Effector memory CD8-positive, alpha-beta T cell (primary cell): ENCODE measurements around the gene CAVIN1.
A peak's percentile ranks its signal among the peaks of the same experiment; 100 is the strongest.
"Not testable (repeated sequence)": the region's sequence is repeated elsewhere in the genome, so short reads cannot be mapped to it uniquely, and the experiment has no call there.

ENCODE experiments used
- ATAC-seq: fragments of 150-1000 bp; cut with Tn5 transposase; replicated peaks from 2 replicates; pipeline ENCODE4 v1.10.0; 2021; ENCODE audit warnings: mild to moderate bottlenecking, moderate library complexity
- DNase-seq, 3 experiments: peaks; one replicate each; pipeline ENCODE4 v3.0.0; 2021
- H3K27ac Mint-ChIP-seq, 2 donors: one replicate each; pipeline ENCODE4 v1.8.0; 2022; ENCODE audit warnings: mild to moderate bottlenecking in 2 of 2, mixed read lengths in 2 of 2, moderate library complexity in 2 of 2
- H3K27me3 Mint-ChIP-seq, 2 donors: one replicate each; pipeline ENCODE4 v1.8.0; 2022; ENCODE audit warnings: mixed read lengths in 2 of 2
- H3K36me3 Mint-ChIP-seq: one replicate; pipeline ENCODE4 v1.8.0; 2022; ENCODE audit warnings: mild to moderate bottlenecking, moderate library complexity, mixed read lengths; ENCODE audit not compliant: insufficient read depth
- H3K4me1 Mint-ChIP-seq, 2 donors: one replicate each; pipeline ENCODE4 v1.8.0; 2022; ENCODE audit warnings: low read depth in 2 of 2, mixed read lengths in 2 of 2
- H3K4me3 Mint-ChIP-seq, 2 donors: one replicate each; pipeline ENCODE4 v1.8.0; 2022; ENCODE audit warnings: mild to moderate bottlenecking in 2 of 2, mixed read lengths in 2 of 2, moderate library complexity in 2 of 2
- H3K9me3 Mint-ChIP-seq, 2 donors: one replicate each; pipeline ENCODE4 v1.8.0; 2022; ENCODE audit warnings: mixed read lengths in 2 of 2

CAVIN1 gene

DNA sequence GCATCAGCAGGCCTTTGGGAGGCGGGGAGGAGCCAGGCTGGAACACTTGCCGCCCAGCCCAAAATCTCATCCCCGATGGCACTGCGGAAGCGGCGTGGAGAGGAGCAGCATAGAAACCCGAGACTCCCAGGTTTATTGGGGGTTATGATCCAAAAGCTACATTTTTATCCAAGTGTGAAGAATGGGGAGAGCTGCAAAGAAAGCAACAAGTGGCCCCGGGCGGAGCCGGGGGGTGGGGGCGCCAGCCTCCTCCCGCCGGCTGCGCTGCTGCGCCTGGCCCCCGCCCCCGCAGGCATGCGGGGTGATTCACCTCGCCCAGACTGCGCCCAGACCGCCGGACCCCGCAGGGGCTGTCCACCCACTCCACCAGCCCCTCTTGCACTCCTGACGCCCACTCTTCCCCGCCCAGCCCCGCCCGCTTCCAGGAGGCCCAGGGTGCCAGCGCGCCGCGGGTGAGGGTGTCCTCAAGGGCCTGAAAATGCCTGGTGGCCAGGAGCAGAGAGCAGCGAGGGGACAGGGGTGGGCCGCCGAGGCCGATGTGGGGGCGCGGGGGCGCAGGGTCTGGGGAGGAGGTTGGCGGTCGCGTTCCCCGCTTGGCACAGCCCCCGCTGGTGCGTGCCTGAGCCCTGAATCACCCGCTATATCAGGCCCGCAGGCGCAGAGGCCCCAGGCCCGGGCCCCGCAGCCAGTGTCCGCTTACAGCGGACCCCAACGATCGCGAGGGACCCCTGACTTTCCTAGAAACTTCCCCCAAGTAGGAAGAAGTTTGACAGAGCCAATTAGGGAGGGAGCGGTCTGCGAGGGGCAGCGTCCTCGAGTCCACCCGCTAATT is 1.3 kb downstream of the CAVIN1 start:
- H3K9me3 Mint-ChIP-seq = no peaks in the 10 kb centered on the region
- peaks cover 29 to 50% of the 10 kb centered on the region in 2 donors for H3K27me3 Mint-ChIP-seq
- DNase-seq = no peak

DNA sequence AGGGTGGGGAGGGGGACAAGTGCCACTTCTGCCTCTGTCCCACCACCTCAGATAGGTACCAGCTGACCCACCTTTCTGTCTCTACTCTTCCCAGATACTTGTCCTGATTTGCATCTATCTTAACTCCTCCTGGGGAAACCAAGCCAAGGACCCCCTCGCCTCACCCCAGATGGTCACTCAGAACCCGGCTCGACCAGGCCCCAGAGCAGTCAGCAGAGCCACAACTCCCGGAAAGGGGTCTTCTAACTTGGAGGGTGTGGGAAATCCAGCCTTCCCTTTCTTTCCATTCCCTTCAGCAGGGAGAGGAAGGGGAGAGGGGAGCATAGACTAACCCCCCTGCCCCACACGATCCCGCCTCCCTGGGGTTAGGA is 1.9 kb downstream of the CAVIN1 start:
- H3K4me3 Mint-ChIP-seq = peak overlapping the region; percentile 56 to 70
- peaks cover 9 to 12% of the 10 kb centered on the region in 2 donors for H3K4me1 Mint-ChIP-seq
- H3K36me3 Mint-ChIP-seq = no peaks in the 10 kb centered on the region
- H3K27me3 Mint-ChIP-seq = peaks cover 29 to 50% of the 10 kb centered on the region in 2 donors
- no peak for DNase-seq
- no peak for ATAC-seq
- H3K27ac Mint-ChIP-seq = no peak overlapping the region
- H3K9me3 Mint-ChIP-seq = no peaks in the 10 kb centered on the region

More for the DNA sequence above, 1.3 kb downstream of the CAVIN1 start:
- Mint-ChIP-seq H3K4me1 (peaks cover 9 to 12% of the 10 kb centered on the region in 2 donors), H3K27ac (no peak overlapping the region), H3K36me3 (no peaks in the 10 kb centered on the region), H3K4me3 (peak overlapping the region; percentile 72 to 84)
- ATAC-seq = no peak

DNA sequence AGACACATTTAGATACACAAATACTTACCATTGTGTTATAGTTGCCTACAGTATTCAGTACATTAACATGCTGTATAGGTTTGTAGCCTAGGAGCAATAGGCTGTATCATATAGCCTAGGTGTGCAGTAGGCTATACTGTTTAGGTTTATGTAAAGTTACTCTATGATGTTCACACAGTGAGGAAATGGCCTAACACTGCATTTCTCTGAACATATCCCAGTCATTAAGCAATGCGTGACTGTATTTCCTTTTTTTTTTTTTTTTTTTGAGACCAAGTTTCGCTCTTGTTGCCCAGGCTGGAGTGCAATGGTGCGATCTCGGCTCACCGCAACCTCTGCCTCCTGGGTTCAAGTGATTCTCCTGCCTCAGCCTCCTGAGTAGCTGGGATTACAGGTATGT is 5.1 kb downstream of the CAVIN1 start:
- not testable (repeated sequence) for H3K4me3 Mint-ChIP-seq, H3K27ac Mint-ChIP-seq, ATAC-seq, H3K9me3 Mint-ChIP-seq, DNase-seq, H3K36me3 Mint-ChIP-seq
- Mint-ChIP-seq H3K4me1 (peaks cover 11 to 14% of the 10 kb centered on the region in 2 donors), H3K27me3 (peaks cover 20 to 30% of the 10 kb centered on the region in 2 donors)

DNA sequence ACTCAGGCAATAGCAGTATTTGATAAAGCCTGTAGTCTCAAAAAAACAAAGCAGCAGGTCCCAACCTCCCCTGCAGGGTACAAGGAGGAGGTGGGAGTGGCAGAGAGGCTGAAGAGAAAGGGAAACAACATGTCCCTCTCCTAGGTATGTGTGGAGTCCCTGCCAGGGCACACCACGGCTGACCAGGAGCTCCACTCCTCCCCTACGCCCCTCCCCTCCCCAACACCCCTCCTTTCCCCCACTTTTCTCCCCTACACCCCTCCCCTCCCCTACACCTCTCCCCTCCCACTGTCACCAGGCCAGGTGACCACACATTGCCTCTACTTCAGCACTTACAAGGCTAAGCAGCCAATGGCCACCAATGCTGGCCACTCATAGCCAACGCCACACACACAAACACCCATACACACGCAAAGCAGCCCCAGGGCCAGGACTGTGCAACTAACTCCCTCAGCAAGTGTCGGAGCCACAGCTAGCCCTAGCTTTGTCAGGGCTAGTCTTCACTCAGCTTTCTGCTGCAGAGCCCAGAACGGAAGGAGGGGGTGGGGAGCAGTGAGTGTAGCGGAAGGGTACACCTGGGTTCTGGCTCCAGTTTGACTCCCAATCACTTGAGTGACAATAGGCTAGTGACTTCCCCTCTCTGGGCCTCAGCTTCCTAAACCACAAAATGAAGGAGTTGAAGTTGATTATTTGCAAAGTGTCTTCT is 8.2 kb downstream of the CAVIN1 start:
- Mint-ChIP-seq H3K27me3 (peaks cover 0 to 7% of the 10 kb centered on the region in 2 donors), H3K9me3 (no peaks in the 10 kb centered on the region), H3K4me3 (peak overlapping the region in 1 of 2 donors; percentile 58), H3K27ac (no peak overlapping the region), H3K36me3 (no peaks in the 10 kb centered on the region), H3K4me1 (peaks cover 4 to 5% of the 10 kb centered on the region in 2 donors)
- no peak for DNase-seq
- ATAC-seq = peak; percentile 46

DNA sequence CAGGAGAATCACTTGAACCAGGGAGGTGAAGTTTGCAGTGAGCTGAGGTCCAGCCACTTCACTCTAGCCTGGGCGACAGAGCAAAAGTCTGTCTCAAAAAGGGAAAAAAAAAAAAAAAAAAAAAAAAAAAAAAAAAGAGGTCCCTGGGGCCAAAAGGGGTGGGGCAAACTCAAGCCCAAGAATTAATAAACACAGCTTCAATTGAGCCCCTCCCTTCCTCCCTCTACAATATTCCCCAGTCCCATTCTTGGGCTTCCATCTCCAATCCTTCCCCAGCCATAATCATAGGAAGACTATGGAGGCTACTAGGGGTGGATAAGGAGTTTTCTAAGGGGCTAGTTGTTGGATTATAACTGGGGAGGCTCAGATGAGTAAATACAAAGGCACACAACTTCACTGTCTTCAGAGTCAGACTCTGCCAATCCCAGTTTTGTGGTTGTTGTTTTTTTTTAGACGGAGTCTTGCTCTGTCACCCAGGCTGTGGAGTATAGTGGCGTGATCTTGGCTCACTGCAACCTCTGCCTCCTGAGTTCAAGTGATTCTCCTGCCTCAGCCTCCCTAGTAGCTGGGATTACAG is 9.5 kb downstream of the CAVIN1 start:
- ATAC-seq (no peak), DNase-seq (no peak)
- Mint-ChIP-seq H3K36me3 (no peaks in the 10 kb centered on the region), H3K4me1 (peaks cover 4 to 5% of the 10 kb centered on the region in 2 donors), H3K4me3 (no peak overlapping the region), H3K9me3 (no peaks in the 10 kb centered on the region), H3K27ac (no peak overlapping the region), H3K27me3 (peaks cover 0 to 6% of the 10 kb centered on the region in 2 donors)

DNA sequence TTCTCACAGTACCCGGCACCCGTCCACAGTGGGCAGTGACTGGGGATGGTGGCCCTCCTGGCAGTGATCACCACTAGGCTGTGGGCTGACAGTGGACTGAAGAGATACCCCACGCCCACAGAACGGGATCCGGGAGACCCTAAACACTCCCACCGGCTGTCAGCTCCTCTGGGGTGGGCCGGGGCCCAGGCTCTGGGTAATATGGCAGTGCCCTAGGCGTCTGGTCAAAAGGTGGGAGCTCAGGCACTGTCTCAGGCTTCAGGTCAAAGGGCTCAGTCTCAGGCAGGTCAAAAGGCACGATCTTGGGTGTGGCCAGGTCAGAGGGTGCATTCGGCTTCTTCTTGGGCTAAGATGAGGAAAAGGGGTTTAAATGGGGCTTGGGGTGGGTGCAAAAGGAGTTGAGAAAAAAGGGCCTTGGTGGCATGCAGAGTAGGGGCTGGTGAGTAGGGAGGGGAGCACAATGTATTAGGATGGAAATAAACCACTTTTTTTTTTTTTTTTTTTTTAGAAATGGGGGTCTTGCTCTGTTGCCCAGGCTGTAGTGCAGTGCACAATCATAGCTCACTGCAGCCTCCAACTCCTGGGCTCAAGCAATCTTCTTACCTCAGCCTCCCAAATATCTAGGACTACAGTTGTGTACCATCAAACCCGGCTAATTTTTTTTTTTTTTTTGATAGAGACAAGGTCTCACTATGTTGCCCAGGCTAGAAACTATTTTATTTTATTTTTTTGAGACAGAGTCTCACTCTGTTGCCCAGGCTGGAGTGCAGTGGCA is 11.0 kb downstream of the CAVIN1 start:
- H3K27me3 Mint-ChIP-seq = peaks cover 0 to 6% of the 10 kb centered on the region in 2 donors
- DNase-seq (no peak), ATAC-seq (no peak)
- H3K27ac Mint-ChIP-seq = no peak overlapping the region
- no peak overlapping the region for H3K4me3 Mint-ChIP-seq
- no peaks in the 10 kb centered on the region for H3K9me3 Mint-ChIP-seq
- peaks cover 7 to 8% of the 10 kb centered on the region in 2 donors for H3K4me1 Mint-ChIP-seq
- H3K36me3 Mint-ChIP-seq = no peaks in the 10 kb centered on the region

DNA sequence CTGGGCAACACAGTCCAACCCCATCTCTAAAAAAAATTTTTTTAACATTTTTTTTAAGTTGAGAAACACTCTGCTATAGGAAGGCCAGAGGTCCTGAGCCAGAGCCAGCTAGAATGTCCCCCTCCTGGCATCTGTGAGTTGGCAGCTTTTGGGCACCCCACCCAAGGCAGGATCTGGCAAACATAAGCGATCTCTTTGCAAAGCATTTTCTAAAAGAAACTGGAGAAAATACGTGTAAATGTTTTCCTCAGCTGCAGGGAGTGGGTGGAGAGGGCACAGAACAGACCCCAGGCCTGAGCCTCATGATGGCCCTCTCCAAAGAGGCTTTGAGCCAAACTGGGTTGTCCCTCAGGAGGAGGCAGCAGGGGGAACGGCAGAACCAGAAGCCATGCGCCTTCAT is 11.7 kb downstream of the CAVIN1 start:
- no peak overlapping the region for H3K4me3 Mint-ChIP-seq
- H3K36me3 Mint-ChIP-seq = no peaks in the 10 kb centered on the region
- H3K4me1 Mint-ChIP-seq = peaks cover 7 to 8% of the 10 kb centered on the region in 2 donors
- H3K27ac Mint-ChIP-seq = no peak overlapping the region
- DNase-seq (no peak), ATAC-seq (no peak)
- H3K27me3 Mint-ChIP-seq = peaks cover 0 to 6% of the 10 kb centered on the region in 2 donors
- no peaks in the 10 kb centered on the region for H3K9me3 Mint-ChIP-seq

DNA sequence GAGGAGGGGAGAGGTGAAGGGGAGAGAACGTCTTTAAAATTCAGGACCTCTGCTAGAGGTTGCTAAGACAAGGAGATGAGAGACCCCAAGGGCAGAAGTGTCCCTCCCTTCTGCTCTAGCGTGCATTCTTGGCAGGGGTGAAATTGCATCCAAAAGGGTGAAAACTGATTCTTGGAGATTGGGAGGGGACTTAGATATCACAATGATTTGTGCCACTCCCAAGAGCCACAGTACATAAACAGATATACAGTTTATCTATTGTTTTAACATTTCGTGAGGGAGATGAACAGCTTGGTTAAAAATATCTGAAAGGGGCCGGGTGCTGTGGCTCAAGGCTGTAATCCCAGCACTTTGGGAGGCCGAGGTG is 12.8 kb downstream of the CAVIN1 start:
- Mint-ChIP-seq H3K4me1 (peaks cover 8 to 10% of the 10 kb centered on the region in 2 donors), H3K9me3 (no peaks in the 10 kb centered on the region), H3K27ac (no peak overlapping the region), H3K36me3 (no peaks in the 10 kb centered on the region), H3K4me3 (no peak overlapping the region), H3K27me3 (peaks cover 0 to 6% of the 10 kb centered on the region in 2 donors)
- ATAC-seq (no peak), DNase-seq (no peak)

DNA sequence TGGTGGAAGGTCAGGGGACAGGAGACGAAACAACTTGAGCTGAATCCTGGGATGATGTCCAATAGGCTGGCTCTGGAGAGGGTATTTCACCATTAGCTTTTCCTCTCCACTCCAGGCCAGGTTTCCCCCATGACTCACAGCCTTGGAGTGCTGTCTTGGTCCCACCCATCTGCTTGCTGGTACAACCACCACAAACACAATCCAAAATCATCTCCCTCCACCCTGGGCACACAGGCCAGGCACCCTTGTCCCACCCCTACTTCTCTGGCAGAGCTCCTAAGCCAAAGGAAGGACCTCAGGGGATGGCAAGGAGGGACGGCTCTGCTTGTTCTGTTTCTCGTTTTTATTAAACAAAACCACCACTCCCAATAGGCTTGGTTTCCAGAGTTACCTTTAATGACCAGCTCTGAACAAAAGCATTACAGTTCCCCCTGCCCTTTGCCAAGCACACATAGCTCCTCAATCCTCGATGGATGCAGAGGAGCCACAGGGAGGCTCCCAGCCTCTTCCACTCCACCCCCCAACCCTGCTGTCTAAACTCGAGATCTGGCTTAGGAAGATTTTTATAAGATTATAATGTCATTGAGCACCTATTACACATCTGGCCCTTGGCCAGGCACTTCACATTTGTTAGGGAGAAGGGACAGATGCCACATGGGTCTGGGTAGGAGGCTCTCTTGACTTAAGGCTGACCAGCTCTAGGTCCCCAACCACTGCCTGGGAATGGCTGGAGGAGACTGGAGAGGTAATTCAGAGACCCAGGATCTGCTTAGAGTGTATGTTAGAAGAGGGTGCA is 13.3 kb downstream of the CAVIN1 start:
- Mint-ChIP-seq H3K9me3 (no peaks in the 10 kb centered on the region), H3K27ac (no peak overlapping the region), H3K36me3 (no peaks in the 10 kb centered on the region), H3K4me1 (peaks cover 3 to 6% of the 10 kb centered on the region in 2 donors), H3K27me3 (peaks cover 0 to 6% of the 10 kb centered on the region in 2 donors), H3K4me3 (no peak overlapping the region)
- ATAC-seq = no peak
- no peak for DNase-seq

DNA sequence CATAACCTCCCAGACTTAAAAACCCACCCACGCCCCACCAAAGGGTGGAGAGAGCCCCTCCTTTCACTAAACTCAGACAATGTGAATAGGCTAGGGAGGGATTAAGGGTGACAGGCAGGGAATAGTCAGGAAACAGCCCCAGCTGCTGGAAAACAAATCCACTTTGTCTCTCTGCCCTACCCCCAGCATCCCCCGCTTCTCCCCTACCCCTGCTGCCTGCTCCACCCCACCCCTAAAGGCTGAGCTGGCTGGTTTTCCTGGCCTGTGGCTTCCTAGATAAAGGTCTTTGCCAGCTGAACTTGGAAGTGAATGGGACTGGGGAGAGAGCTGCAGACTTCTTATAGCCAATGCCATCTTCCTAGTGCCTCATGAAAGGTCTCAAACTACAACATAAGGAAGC is 15.0 kb downstream of the CAVIN1 start:
- Mint-ChIP-seq H3K4me3 (no peak overlapping the region), H3K9me3 (no peaks in the 10 kb centered on the region), H3K36me3 (no peaks in the 10 kb centered on the region), H3K27ac (no peak overlapping the region), H3K27me3 (peaks cover 0 to 6% of the 10 kb centered on the region in 2 donors), H3K4me1 (peaks cover 6 to 12% of the 10 kb centered on the region in 2 donors)
- no peak for ATAC-seq
- no peak for DNase-seq

DNA sequence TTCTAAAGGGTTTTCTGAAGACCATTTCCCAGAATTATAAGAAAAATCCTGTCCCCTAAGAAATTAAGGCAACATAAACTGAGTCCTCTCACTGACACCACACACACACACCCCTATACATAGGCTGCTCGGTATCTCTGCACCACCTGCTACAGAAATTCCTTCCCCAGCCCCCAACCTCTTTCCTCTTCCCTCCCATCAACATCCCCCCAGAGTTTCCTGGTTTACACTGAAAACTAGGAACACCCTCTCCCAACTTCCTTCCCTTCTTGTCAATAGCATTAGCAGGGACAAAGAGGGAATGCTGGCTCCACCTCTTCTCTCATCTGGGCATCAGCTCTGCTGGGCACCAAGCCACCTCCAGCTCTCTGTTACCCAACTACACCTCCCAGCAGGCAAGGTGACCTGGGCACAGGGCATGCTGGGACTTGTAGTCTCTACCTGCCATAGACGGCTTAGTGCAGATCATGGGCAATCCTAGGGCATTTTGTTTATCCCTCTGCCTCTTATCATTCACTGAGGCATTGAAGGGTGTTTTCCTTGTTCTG is 15.7 kb downstream of the CAVIN1 start:
- Mint-ChIP-seq H3K9me3 (no peaks in the 10 kb centered on the region), H3K36me3 (no peaks in the 10 kb centered on the region), H3K4me1 (peaks cover 6 to 12% of the 10 kb centered on the region in 2 donors), H3K27me3 (peaks cover 0 to 6% of the 10 kb centered on the region in 2 donors), H3K27ac (no peak overlapping the region), H3K4me3 (no peak overlapping the region)
- DNase-seq (peak; percentile 53 to 59 (median 59)), ATAC-seq (peak; percentile 93)

DNA sequence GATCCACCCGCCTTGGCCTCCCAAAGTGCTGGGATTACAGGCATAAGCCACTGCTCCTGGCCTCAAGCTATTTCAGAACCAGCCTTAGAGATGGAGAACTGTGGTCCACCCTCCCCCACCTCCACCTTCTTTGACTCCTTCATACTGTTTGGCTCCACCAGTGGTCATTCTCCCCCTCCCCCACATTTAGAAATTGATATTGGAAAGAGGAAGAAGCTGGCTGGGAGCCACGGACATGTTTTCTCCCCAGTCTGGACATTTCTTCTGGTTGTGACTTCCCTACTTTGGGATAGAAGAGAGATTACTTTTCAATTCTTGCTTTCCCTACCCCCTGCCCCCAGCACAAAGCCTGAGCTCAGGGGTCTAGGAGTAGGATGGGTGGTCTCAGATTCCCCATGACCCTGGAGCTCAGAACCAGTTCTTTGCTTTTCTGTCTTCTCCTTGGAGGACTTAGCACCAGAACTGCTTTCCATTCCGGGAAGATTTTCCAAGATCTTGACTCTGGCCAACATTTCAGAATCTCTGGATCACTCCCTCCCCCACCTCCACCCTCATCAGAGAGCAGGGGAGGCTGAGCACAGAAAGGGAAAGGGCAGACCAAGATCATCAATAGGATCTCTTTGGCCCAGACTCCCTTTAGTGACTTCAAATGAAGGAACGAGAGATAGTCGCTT is 16.3 kb downstream of the CAVIN1 start:
- Mint-ChIP-seq H3K27ac (no peak overlapping the region), H3K9me3 (no peaks in the 10 kb centered on the region), H3K36me3 (no peaks in the 10 kb centered on the region), H3K27me3 (peaks cover 0 to 2% of the 10 kb centered on the region in 2 donors), H3K4me1 (peaks cover 6 to 12% of the 10 kb centered on the region in 2 donors), H3K4me3 (no peak overlapping the region)
- no peak for DNase-seq
- ATAC-seq = no peak
